ENCODE measurements around the gene ILKAP. TPM values are rescaled to one million over a fixed set of nuclear protein-coding genes. Genes with fewer than 3 reads are reported as not detected.
"Not testable (repeated sequence)": the region's sequence is repeated elsewhere in the genome, so short reads cannot be mapped to it uniquely, and the experiment has no call there.

The ILKAP gene
- total RNA-seq, 1 donor from 2014 or later: 63.2 TPM

DNA sequence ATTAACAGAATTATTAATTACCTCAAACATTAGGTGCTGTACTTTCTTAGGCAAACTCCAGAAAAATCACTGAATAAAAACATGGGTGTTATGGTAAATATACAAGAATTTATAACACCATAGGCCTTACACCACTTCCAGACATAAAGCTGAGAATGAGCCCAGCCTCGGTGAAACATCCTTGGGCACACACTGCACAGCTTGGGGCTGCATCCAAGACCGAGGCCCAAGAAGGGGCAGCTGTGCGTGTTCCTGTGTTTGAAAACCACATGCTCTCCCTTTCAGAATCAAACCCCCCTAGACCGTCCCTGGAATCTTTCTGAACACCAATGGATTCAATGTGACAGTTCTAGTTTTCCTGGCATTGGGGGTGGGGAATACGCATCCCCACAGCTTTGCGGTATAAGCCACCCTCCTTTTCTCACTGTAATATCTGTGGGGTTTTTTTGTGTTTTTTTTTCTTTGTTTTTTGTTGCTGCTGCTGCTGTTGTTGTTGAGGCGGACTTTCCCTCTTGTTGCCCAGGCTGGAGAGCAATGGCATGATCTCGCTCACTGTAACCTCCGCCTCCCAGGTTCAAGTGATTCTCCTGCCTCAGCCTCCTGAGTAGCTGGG lies 31.8 kb downstream of the ILKAP start:
- peak overlapping the region; percentile 81 for H3K27ac Mint-ChIP-seq (ENCODE audit: unreplicated experiment)
- H3K4me3 Mint-ChIP-seq: no peak overlapping the region
- DNase-seq (ENCODE audit: low read depth, low spot score): no peak
- no peaks in the 10 kb centered on the region for H3K4me1 Mint-ChIP-seq
- H3K9me3 Mint-ChIP-seq: no peaks in the 10 kb centered on the region
- peaks cover 3% of the 10 kb centered on the region for H3K27me3 Mint-ChIP-seq (ENCODE audit: low read depth)
- no peak for TF ChIP-seq CTCF (conservative IDR thresholded peaks at IDR 0.05)
- H3K36me3 Mint-ChIP-seq (ENCODE audit: low read depth): peaks cover 23% of the 10 kb centered on the region

GRCh38 chr2:238171072-238171431 lies 32.4 kb downstream of the ILKAP start:
- not testable (repeated sequence) for H3K4me3 Mint-ChIP-seq; H3K9me3 Mint-ChIP-seq; DNase-seq (ENCODE audit: low read depth, low spot score); H3K4me1 Mint-ChIP-seq; H3K27me3 Mint-ChIP-seq (ENCODE audit: low read depth); H3K27ac Mint-ChIP-seq (ENCODE audit: unreplicated experiment)
- peaks cover 20% of the 10 kb centered on the region for H3K36me3 Mint-ChIP-seq (ENCODE audit: low read depth)

- DNase-seq (ENCODE audit: low read depth, low spot score): no peak
- H3K4me1 Mint-ChIP-seq: no peaks in the 10 kb centered on the region
- no peaks in the 10 kb centered on the region for H3K9me3 Mint-ChIP-seq
- peaks cover 20% of the 10 kb centered on the region for H3K36me3 Mint-ChIP-seq (ENCODE audit: low read depth)
- no peak overlapping the region for H3K4me3 Mint-ChIP-seq
- peaks cover 6% of the 10 kb centered on the region for H3K27me3 Mint-ChIP-seq (ENCODE audit: low read depth)
- TF ChIP-seq CTCF (conservative IDR thresholded peaks at IDR 0.05): no peak
- peak overlapping the region; percentile 81 for H3K27ac Mint-ChIP-seq (ENCODE audit: unreplicated experiment)
Observed at GRCh38 chr2:238170386-238171071, 33.0 kb downstream of the ILKAP start.

- no peaks in the 10 kb centered on the region for H3K9me3 Mint-ChIP-seq
- no peak for DNase-seq (ENCODE audit: low read depth, low spot score)
- no peak for TF ChIP-seq CTCF (conservative IDR thresholded peaks at IDR 0.05)
- H3K27me3 Mint-ChIP-seq (ENCODE audit: low read depth): peaks cover 14% of the 10 kb centered on the region
- no peak overlapping the region for H3K4me3 Mint-ChIP-seq
- peaks cover 20% of the 10 kb centered on the region for H3K36me3 Mint-ChIP-seq (ENCODE audit: low read depth)
- no peaks in the 10 kb centered on the region for H3K4me1 Mint-ChIP-seq
- H3K27ac Mint-ChIP-seq (ENCODE audit: unreplicated experiment): peak overlapping the region; percentile 81
Observed at GRCh38 chr2:238169708-238170251, 33.7 kb downstream of the ILKAP start.

- Mint-ChIP-seq H3K27me3 (ENCODE audit: low read depth) (peaks cover 20% of the 10 kb centered on the region), H3K36me3 (ENCODE audit: low read depth) (peaks cover 20% of the 10 kb centered on the region), H3K4me3 (no peak overlapping the region), H3K4me1 (no peaks in the 10 kb centered on the region), H3K27ac (ENCODE audit: unreplicated experiment) (no peak overlapping the region), H3K9me3 (no peaks in the 10 kb centered on the region)
- no peak for TF ChIP-seq CTCF (conservative IDR thresholded peaks at IDR 0.05)
- no peak for DNase-seq (ENCODE audit: low read depth, low spot score)
Observed at GRCh38 chr2:238169048-238169707, 34.3 kb downstream of the ILKAP start.
